ENCODE measurements around the gene SERPINB12. TPM values are rescaled to one million over a fixed set of nuclear protein-coding genes. Genes with fewer than 3 reads are reported as not detected.

SERPINB12 gene
- total RNA-seq, 1 donor from 2014 or later, result not detected

- Histone ChIP-seq H3K9me3 (ENCODE audit: low read depth) (no peaks in the 10 kb centered on the region), H3K4me2 (no peak overlapping the region), H3K79me2 (ENCODE audit: low read depth) (no peaks in the 10 kb centered on the region), H4K20me1 (ENCODE audit: low read depth) (no peaks in the 10 kb centered on the region), H3K4me1 (no peaks in the 10 kb centered on the region), H2AFZ (replicated peaks) (no peak overlapping the region), H3K36me3 (no peaks in the 10 kb centered on the region), H3K4me3 (no peak overlapping the region), H3F3A (ENCODE audit: low read depth) (no peaks in the 10 kb centered on the region), H3K27me3 (no peaks in the 10 kb centered on the region), H3K27ac (no peak overlapping the region), H3K9ac (no peak overlapping the region)
- Mint-ChIP-seq H3K27ac (no peak overlapping the region), H3K36me3 (no peaks in the 10 kb centered on the region), H3K27me3 (ENCODE audit: insufficient read depth, low read depth) (no peaks in the 10 kb centered on the region), H3K4me3 (no peak overlapping the region), H3K9me3 (no peaks in the 10 kb centered on the region), H3K4me1 (no peaks in the 10 kb centered on the region)
- TF ChIP-seq EZH2phosphoT487 (IDR thresholded peaks at IDR 0.05) (no peak), EZH2 (IDR thresholded peaks at IDR 0.05) (no peak), CTCF (IDR thresholded peaks at IDR 0.05) (no peak)
- DNase-seq (ENCODE audit: low spot score), result no peak
Observed at GRCh38 chr18:63590966-63591695, 49.0 kb downstream of the SERPINB12 start.

GRCh38 chr18:63591725-63592124 lies 49.6 kb downstream of the SERPINB12 start:
- Histone ChIP-seq H3K27me3 (no peaks in the 10 kb centered on the region), H3K4me2 (no peak overlapping the region), H3K27ac (no peak overlapping the region), H2AFZ (replicated peaks) (no peak overlapping the region), H3K9me3 (ENCODE audit: low read depth) (no peaks in the 10 kb centered on the region), H3F3A (ENCODE audit: low read depth) (no peaks in the 10 kb centered on the region), H3K4me3 (no peak overlapping the region), H3K9ac (no peak overlapping the region), H3K79me2 (ENCODE audit: low read depth) (no peaks in the 10 kb centered on the region), H3K4me1 (no peaks in the 10 kb centered on the region), H4K20me1 (ENCODE audit: low read depth) (no peaks in the 10 kb centered on the region), H3K36me3 (no peaks in the 10 kb centered on the region)
- Mint-ChIP-seq H3K4me1 (no peaks in the 10 kb centered on the region), H3K4me3 (no peak overlapping the region), H3K27ac (no peak overlapping the region), H3K9me3 (no peaks in the 10 kb centered on the region), H3K27me3 (ENCODE audit: insufficient read depth, low read depth) (no peaks in the 10 kb centered on the region), H3K36me3 (no peaks in the 10 kb centered on the region)
- TF ChIP-seq CTCF (IDR thresholded peaks at IDR 0.05) (no peak), EZH2 (IDR thresholded peaks at IDR 0.05) (no peak), EZH2phosphoT487 (IDR thresholded peaks at IDR 0.05) (no peak)
- DNase-seq (ENCODE audit: low spot score), result no peak

- Histone ChIP-seq H3K27ac (no peak overlapping the region), H3K4me2 (no peak overlapping the region), H3K4me1 (no peaks in the 10 kb centered on the region), H3K27me3 (no peaks in the 10 kb centered on the region), H2AFZ (replicated peaks) (no peak overlapping the region), H3K79me2 (ENCODE audit: low read depth) (no peaks in the 10 kb centered on the region), H3K4me3 (no peak overlapping the region), H3K9ac (no peak overlapping the region), H3K9me3 (ENCODE audit: low read depth) (no peaks in the 10 kb centered on the region), H4K20me1 (ENCODE audit: low read depth) (no peaks in the 10 kb centered on the region), H3F3A (ENCODE audit: low read depth) (no peaks in the 10 kb centered on the region), H3K36me3 (no peaks in the 10 kb centered on the region)
- Mint-ChIP-seq H3K27me3 (ENCODE audit: insufficient read depth, low read depth) (no peaks in the 10 kb centered on the region), H3K36me3 (no peaks in the 10 kb centered on the region), H3K4me1 (no peaks in the 10 kb centered on the region), H3K27ac (no peak overlapping the region), H3K4me3 (no peak overlapping the region), H3K9me3 (no peaks in the 10 kb centered on the region)
- no peak for DNase-seq (ENCODE audit: low spot score)
- no peak for TF ChIP-seq EZH2 (IDR thresholded peaks at IDR 0.05)
- TF ChIP-seq EZH2phosphoT487 (IDR thresholded peaks at IDR 0.05), result no peak
- TF ChIP-seq CTCF (IDR thresholded peaks at IDR 0.05), result no peak
Observed at GRCh38 chr18:63592471-63592870, 50.3 kb downstream of the SERPINB12 start.

All from neural progenitor cell (in vitro differentiated cells).